ENCODE results near the gene THSD4. TPM values are rescaled to one million over a fixed set of nuclear protein-coding genes. Genes with fewer than 3 reads are reported as not detected.
"Not testable (repeated sequence)": the region's sequence is repeated elsewhere in the genome, so short reads cannot be mapped to it uniquely, and the experiment has no call there.

The THSD4 gene
- polyA plus RNA-seq, 12 donors: 18.2 to 45.9 (median 26.2) TPM; not detected in 1

DNA sequence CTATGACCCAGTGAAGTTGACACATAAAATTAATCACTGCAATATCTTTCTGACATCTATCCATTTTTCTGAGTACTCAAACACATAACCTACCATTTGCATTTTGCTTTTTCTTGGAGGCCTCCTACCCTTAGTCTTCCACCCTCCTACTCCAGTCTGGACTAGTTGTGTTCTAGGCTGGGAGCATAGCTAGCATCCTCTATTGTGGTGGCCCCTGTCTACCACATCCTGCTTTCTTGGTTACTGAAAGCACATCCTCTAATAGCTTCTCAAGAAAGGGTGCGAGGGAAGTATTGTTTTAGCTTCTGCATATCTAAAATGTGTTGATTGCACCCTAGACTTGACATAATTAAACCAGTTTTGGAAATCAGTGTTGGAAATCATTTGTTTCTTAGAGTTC lies 176.5 kb downstream of the THSD4 start:
- DNase-seq: no peak

DNA sequence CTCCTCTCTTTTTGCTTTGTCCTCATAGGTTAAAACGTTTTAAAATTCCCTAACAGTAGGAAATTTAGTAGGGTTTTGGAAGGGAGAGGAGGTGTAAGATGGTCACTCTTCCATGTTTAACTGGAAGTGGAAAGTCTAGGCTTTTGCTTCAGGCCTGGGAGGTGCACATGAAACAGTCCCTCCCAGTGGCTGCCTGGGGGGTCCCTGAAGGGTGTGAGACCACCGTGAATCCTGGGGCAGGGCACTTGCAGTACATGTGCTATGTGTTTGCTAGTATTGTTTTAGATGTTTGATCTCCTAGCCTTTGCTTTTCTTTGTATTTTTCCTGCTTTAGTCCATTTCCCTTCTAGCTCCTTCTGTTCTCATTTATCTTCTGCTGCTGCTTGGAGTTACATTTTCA lies 178.5 kb downstream of the THSD4 start:
- no peak for DNase-seq

DNA sequence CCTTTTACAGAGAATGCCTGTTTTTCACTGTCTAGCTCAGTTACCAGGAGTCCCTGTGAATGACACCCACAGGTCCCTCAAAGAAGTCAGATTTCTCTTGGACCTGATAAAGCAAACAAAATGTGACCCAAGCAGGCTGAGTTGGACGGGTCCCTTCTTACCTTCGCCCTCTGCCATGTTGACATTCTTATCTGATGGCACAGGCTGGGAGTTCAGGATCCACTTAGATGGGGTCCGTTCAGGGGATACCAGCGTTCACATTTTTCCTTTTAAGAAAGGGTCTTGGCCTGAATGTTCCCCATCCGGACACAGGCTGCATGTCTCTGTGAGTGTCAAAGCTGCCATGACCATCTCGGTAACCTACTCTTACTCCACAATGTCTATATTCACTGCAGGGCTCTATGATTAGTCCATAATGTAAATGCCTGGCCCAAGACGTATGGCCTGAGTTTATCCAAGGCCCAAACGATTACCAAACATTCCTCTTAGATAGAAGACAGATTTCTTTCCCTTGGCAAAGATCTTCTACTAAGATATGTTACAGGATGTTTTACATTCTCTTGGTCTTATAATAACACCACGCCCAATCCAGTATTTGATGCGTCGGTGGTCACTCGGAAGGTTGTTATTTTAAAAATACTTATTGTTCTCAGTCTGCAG lies 179.1 kb downstream of the THSD4 start:
- DNase-seq: no peak

DNA sequence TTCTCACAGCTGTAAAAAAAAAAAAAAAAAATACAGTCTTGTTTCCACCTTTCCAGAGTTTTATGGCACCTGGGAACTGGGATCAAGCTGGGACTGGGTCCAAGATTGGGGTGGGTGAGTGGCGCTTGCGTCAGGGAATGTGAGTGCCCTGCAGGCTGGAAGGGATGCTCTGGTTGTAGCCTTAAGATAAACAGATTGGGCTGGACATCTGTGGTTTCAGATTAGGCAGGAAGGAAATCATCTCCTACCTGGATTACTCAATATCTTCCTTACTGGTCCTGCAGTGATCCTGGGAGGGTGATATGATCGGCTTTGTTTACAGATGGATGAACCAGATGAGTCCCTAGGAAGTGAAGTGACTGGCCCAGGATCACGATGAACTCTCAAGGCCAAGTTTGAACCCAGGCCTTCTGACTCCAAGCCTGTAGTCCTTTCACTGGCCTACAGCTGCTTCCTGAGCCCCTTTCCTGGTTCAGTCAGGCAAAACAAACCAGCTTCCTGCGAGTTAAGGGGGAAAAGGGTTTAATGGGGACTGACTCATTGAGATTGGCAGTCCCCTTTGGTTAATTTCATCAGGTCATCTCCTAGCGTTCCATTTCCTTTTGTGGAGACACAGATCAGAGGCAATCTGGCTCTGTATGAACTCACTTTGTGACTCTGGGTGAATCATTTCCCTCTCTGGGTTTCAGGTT lies 179.8 kb downstream of the THSD4 start:
- no peak for DNase-seq

DNA sequence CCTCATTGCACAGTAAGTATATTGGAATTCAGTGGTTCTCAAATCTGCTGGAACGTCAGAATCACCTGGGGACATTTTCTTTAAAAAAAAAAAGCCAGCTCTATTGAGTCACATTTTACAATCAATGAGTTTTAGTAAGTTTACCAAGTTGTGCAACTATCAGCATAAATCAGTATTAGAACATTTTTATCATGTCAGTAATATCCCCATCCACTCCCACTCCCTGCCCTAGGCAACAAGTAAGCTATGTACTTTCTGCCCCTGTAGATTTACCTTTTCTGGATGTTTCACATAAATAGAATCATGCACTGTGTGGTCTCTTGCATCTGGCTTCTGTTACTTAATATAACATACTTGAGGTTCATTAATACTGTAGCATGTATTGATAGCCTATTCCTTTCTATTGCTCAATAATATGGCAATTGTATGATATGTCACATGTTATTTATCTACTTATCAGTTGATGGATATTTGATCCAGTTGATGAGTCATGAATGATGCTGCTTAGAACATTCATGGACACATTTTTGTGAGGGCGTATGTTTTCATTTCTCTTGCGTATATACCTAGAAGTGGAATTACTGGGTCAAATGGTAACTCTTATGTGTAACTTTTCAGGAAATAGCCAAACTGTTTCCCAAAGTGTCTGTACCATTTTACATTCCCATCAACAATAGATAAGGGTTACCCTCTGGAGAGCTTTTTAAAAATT lies 180.5 kb downstream of the THSD4 start:
- no peak for DNase-seq

DNA sequence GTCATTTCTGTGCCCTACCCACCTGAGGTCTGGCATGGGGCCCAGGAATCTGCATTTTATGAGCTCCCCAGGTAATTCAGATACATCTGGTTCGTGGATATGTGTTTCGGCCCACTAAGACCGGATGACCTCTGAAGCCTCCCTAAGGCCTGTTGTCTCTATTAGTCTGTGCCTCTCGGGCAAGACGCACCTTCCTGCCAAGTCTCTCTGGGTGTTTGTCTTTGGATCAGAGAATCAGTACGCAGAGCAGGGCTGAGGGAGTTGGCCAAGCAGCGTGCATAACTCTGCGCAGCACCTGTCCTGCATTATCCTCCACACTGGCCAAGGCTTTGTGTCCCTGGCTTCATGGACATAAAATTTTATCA lies 181.0 kb downstream of the THSD4 start:
- DNase-seq: no peak

DNA sequence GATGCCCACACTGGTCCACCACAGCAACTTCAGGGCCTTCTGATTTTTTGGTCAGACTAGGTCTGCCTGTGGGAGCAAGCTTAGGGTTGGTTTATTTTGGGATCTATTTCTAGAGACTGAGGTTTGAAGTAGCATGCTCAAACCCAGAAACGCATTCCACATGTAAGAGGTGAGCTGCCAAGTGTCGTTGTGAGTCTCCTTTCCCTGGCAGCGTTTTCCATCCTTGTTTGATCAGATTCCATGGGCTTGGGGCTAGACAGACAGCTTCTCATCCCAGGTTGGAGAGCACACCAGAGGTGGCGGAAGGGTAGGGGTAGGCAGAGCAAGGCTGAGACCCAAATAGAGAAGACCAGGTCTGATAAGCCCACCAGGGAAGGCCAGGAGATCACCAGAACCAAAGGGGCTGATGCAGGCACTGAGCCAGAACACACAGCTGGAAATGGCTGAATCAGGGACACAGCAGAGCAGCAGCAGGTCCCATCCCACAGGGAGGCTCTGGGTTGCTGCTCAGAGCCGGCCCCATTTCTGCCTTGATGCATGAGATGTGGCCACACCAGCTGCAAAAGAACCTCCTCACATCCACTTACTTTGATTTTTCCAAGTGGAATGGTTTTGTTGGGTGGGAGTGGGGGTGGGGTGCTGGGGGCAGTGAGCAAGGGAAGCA lies 186.8 kb downstream of the THSD4 start:
- no peak for DNase-seq

DNA sequence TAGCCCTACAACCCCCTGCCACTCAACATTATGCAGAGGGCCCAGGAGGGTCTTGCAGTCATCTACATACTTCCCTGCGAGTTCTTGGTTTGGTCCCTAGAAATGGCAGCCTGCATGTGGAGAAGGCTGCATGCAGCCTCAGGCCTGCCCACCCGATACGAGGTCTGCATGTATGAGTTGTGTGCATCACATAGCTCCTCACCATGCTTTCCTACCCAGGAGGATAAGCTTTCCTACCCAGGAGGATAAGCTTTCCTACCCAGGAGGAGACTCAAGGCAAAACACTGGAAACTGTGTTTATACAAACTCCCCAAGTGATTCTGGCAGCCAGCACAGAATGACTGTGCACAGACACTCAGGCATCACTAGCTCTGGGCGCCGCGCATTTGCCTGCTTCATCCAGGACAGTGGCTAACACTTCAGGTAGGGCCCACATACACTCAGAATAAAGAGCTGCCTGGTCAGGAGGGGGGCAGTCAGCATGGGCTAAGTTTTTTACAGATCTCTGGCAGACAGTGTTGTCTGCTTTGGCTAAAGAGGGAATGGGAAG lies 187.7 kb downstream of the THSD4 start:
- no peak for DNase-seq

DNA sequence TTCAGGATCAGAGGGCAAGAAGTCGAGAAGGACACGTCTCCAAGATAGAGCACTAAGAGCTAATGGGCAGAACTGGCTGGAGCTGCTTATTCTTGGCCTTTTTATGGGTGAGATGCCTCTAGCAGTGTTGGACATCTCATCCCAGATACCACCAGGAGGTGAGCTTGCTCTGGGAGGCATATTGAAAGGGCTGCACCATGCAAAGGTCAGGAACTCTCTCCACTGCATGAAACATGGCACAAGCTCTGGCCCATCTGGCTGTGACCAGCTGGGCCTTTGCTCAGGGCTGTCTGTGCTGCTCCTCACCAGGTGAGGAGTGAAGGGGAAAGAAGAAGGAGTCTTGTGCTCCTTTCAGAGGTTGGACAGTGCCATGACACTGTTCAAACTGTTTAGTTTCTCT lies 188.7 kb downstream of the THSD4 start:
- no peak for DNase-seq

DNA sequence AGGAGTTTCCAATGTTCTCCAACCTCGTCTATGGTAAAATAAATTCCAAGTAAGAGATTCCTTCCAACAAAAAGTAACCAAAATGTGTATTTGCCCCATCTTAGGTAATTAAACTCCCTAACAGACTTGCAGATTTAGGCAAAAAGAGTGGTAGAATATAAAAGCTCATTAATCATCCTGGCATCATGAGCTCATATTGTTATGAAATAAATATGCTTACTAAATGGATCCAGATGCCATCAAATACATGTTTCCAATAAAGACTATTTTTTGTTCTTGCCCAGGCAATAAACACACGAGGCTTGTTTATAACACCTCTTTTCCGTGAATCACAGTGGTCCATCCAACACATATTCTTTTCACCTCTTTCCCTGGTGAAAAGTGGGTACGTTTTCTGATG lies 189.4 kb downstream of the THSD4 start:
- no peak for DNase-seq

DNA sequence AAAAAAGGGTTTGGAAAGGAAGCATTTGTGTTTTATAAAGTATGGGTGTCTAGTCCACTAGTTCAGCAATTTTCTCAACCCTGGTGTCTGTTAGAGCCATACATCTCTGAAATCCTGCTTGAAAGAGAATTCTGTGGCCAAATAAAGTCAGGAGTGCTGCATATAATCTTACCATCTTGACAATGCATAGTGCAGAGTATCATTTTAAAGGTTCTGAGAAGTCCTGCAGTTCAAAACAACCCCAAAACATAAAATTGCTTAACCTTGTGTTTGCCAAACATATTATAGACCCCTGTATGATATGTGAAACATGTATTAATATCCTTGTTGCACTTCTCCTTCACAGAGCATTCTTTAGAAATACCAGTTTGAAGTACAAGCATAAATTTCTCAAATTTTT lies 191.3 kb downstream of the THSD4 start:
- no peak for DNase-seq

DNA sequence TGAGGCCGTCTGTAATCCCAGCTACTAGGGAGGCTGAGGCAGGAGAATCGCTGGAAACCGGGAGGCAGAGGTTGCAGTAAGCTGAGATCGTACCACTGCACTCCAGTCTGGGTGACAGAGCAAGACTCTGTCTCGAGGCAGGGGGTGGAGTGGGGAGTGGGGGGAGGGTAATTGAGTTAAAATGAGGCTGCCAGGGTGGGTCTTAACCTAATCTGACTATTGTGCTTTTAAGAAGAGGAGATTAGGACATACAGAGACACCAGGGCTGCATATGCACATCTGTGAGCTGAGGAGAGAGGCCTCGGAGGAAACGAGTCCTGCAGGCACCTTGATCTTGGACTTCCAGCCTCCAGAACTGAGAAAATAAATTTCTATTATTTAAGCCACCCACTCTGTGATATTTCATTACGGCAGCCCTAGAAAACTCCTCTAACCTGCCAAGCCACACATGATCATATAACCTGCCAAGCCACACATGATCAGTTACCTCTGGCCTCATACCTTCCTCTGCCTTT lies 197.0 kb downstream of the THSD4 start:
- DNase-seq: no peak

DNA sequence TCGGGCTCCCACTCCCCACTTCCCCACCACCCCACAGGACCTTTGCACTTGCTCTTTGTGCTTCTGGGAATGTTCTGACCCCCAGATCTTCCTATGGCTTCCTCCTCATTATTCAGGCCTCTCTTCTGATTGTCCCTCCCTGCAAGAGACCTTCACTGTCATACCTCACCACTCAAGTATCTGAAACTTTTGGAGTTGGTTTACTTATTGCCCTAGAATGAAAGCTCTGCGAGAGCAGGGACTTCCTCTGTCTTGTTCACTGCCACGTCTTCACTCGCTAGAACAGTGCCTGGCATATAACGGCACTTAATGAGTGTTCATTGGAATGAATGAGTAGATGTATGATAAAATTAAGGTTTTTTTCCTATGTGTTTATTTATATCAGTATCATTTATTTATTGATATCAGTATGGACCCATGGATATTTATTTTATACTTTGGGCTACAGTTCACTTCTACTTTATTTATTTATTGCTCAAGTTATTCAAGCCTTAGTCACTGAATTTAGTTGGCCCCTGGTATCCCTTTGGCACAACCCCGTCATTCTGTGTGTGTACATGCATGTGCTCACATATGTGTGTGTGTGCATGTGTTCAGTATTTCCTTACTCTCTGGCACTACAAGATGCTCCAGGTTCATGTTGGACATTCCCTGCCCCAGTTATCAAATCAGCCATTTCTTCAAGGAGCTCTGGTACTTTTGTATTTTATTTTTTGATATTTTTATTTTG lies 197.6 kb downstream of the THSD4 start:
- DNase-seq: no peak

DNA sequence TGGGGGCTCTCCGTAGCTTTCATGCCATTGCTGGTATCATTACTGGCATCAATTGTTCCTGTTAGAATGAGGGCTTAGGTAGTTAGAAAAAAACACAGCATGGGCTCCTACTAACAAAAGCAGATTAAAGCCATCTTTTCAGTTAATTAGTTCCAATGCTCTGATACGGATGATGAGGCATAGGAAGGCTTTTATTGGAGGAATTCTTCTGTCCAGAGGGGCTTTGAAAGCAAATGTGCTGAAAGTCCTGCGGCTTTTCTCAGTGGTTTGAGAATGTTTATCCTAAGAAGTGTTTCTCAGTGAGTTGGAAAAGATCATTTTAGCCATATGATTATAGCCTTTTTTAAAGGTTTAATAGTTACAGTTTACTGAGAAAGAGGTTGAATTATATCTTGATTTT lies 198.5 kb downstream of the THSD4 start:
- DNase-seq: no peak

DNA sequence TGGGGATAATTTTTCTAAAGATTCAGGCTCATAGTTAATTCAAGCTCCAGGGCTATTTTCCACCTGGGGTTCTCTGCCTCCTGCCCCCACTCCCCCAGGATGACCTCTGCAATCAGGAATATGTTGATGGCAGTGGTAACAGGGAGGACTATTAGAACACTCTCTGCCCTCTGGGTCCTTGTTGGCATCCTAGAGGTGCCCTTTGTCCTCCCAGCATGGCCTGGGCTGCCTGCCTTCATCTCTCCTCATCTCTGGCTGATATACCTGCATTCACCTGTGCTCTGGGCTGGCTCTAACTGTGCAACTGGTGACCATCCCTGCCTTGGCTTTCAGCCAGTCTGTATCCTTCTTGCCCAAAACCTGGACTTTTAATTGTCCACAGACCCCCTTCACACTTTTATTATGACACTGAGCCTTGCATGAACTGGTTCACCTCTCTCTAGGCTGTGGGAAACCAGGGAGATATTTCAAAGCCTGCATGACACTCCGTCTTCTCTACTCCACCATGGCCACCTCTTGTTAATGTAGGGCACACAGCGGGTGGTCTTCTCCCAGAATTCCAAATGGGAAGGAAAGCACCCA lies 199.8 kb downstream of the THSD4 start:
- DNase-seq: no peak

DNA sequence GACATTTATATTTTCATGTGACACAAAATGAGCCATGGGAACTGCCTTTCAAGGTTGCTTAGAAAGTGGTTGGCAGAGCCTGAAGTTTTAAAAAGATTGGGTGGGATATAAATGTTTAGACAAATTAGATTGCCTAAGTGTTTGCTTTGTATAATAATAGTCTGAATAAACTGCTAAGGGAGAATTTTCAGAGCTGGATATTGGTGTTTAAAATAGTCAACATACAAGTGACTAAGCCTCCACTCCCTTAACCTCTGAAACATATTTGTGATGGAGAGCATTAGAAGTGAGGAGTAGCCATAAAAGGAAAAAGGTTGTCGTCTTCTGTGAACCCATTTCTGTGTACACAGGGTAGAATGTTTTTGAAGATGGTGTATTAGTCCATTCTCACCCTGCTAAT lies 201.6 kb downstream of the THSD4 start:
- no peak for DNase-seq

DNA sequence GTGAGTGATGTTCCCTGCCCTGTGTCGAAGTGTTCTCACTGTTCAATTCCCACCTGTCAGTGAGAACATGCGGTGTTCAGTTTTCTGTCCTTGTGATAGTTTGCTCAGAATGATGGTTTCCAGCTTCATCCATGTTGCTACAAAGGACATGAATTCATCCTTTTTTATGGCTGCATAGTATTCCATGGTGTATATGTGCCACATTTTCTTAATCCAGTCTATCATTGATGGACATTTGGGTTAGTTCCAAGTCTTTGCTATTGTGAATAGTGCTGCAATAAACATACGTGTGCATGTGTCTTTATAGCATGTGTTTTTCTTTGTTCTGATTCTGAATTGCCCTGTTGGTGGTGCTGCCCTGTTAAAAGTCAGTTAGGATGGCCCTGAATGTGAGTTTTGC lies 204.2 kb downstream of the THSD4 start:
- DNase-seq: not testable (repeated sequence)

DNA sequence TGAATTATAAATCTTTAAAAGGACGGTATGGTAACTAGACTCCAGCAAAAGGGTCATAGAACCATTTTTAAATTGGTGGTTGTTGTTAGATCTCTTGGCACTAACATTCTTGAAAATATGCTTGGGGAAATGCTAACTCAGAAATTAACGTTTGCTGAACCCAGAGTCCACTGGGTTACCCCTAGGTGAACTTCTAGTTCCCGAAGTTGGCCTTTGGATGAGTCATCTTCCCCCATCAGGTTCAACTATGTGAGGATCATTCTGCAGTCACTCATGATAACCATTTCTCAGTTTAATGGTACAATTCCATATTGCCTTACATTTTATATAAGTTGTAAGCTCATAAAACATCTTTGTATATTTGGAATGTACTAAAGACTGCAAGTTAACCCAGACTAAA lies 204.7 kb downstream of the THSD4 start:
- no peak for DNase-seq

DNA sequence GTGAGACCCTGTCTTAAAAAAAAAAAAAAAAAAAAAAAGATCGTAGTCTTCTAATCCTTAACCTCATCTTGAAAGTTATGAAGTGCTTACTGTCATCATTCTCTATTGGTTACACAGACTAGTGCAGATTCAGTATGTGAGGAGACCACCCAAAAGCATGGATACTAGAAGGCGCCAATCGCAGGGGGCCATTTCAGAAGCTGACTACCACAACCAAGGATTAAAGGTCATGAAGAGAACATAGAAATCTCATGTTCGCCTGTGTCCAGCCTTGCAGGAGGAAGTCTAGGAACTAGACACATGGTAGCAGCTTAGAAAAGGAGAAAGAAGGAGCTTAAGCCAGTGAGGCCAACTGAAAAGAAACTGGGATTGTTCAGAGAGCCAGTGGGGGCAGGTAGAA lies 207.8 kb downstream of the THSD4 start:
- DNase-seq: no peak

DNA sequence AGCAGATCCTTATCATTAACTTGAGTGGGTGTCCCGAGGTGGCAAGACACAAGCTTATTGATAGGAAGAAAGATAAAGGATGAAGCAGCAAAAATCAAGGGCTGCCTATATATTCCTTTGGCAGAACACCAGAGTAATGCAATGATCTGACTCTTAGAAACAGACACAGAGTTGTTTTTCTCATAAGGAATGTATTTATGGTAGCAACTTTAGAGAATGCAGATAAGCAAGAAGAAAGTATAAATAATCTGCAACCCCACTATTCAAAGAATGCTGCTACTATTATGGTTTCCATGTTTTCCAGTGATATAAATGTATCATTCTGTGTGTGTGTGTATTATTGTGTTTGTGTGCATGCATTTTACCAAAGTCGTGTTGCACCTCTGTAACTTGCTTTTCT lies 208.3 kb downstream of the THSD4 start:
- no peak for DNase-seq

DNA sequence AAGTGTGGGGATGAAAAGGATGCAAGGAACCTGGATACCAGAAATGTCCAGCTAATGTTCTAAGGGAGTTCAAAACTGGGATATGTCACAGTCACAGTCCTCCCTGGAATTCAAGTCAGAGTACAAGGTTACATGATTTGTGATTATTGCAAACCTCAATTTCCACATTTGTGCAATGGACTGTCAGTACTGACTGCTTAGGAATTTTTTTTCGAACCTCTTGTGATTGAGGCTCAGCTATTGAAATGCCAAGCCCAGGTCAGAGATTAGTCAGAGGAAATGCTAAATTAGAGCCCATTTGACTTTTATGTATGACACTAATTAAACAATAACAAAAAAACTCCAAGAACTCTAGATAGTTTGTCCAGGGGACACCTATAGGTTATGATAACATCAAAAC lies 210.2 kb downstream of the THSD4 start:
- no peak for DNase-seq
